Ovary (tissue), 9 donors: ENCODE measurements around the gene GHRL. TPM values are rescaled to one million over a fixed set of nuclear protein-coding genes. Genes with fewer than 3 reads are reported as not detected.

Experiments used
- DNase-seq, 5 donors: peaks; one replicate each; pipeline ENCODE4 v3.0.0-alpha.2; 2019 to 2020
- H3K27ac ChIP-seq, 2 donors: fragments of 200-600 bp; one replicate each; pipeline versions ENCODE4 v1.5.1 to v1.8.0; 2019 to 2022
- H3K27me3 ChIP-seq: fragments of 200-600 bp; one replicate; pipeline ENCODE4 v1.8.0; 2022
- H3K36me3 ChIP-seq: fragments of 200-600 bp; sonication (generic); one replicate; pipeline ENCODE4 v1.5.1; 2019
- H3K4me1 ChIP-seq: one replicate; pipeline ENCODE4 v1.8.1; 2013; ENCODE audit warnings: mild to moderate bottlenecking, moderate library complexity; ENCODE audit not compliant: insufficient read depth
- H3K4me3 ChIP-seq: fragments of 200-600 bp; sonication (generic); one replicate; pipeline ENCODE4 v1.5.1; 2017
- H3K9me3 ChIP-seq, 2 donors: fragments of 200-600 bp in 1 of 2; sonication (generic) in 1 of 2; one replicate each; pipeline versions ENCODE4 v1.5.1 to v1.8.1; 2013 to 2019; ENCODE audit warnings: mild to moderate bottlenecking in 1 of 2, moderate library complexity in 1 of 2
- CTCF ChIP-seq, 3 donors: fragments of 450-650 bp in 2 of 3; fragments of 200-600 bp in 1 of 3; IDR thresholded peaks; one replicate each; pipeline versions ENCODE4 v1.5.1 to v1.8.0; 2016 to 2022; ENCODE audit warnings: antibody characterized with exemption in 3 of 3, mild to moderate bottlenecking in 1 of 3
- EP300 ChIP-seq: sonication (generic); formaldehyde crosslinking; IDR thresholded peaks from one replicate; pipeline ENCODE4 v1.6.1; 2017; ENCODE audit warnings: antibody characterized with exemption
- POLR2A ChIP-seq: fragments of 450-650 bp; IDR thresholded peaks from one replicate; pipeline ENCODE4 v1.6.1; 2017; ENCODE audit warnings: antibody characterized with exemption, mild to moderate bottlenecking, moderate library complexity
- WGBS, 3 donors: extraction: QIAGEN DNeasy Blood & Tissue Kit in 1 of 3; methylation state at CpG; one replicate each; pipeline versions ENCODE4 v1.1.5 to v1.1.7; 2013 to 2017; 5-methylcytosine and 5-hydroxymethylcytosine counted together
- intact Hi-C, 4 donors: fragments of 100-400 bp; cut with DNase I; formaldehyde crosslinking; loops; one replicate each; pipeline versions ENCODE4 v1.11.0 to v1.15.1; 2022 to 2023
- microRNA counts: library from miRNA; unstranded; fragments of <30 nt; microRNA quantifications from one replicate; lab custom pipeline; 2016
- microRNA-seq, 3 donors: library from miRNA; unstranded; fragments of <30 nt; microRNA quantifications; one replicate each; pipeline versions ENCODE4 to v1.2.0, GENCODE V29; 2019 to 2020
- polyA plus RNA-seq, 2 donors: library from polyadenylated mRNA; stranded (reverse); fragments of 200-250 nt in 1 of 2; fragments of 350-450 nt in 1 of 2; fragmentation: Illumina TruSeq in 1 of 2; extraction: RNeasy Lipid Tissue Mini Kit (QIAGEN cat#74804) in 1 of 2; gene quantifications; one replicate each; pipeline ENCODE4 v1.2.3, GENCODE V29; 2013 to 2014
- small RNA-seq: library from RNA; depleted of rRNA; stranded (forward); fragments of <200 nt; gene quantifications from one replicate; pipeline ENCODE3, GENCODE V24; 2016
- total RNA-seq, 7 donors: library from RNA; depleted of rRNA in 2 of 7; stranded (reverse); fragments of >200 nt in 2 of 7; fragmentation: NEBNext Ultra II Directional in 3 of 7; extraction: Animal tissue kit (Norgen Biotek cat#: 25700) in 3 of 7; gene quantifications; one replicate each; pipeline versions ENCODE4 v1.1.0 to v1.2.4, GENCODE V29; 2016 to 2023
- donor health status: DM: no; HTN: no; CAD: no; lungs with moderate emphysema.
- donor health status: DM: no; HTN: no; CAD: no.
- donor health status: Bipolar disorder and iron deficiency.
- donor health status: DM: yes; HTN: yes; CAD: no.
- donor health status: DM: no; HTN: no; CAD: no.
- donor health status: DM: yes; HTN: yes; CAD: no.

Gene GHRL
- total and polyA plus RNA-seq, 9 donors, result 0.23 to 2.4 (median 1.6) TPM

- WGBS, 3 donors, result 66 to 85% (median 82%) methylated on average over 3 of the region's 3 CpGs
- H3K36me3 ChIP-seq, result no peaks in the 10 kb centered on the region
- no peak for TF ChIP-seq CTCF (IDR thresholded peaks at IDR 0.05)
- TF ChIP-seq EP300, result no peak
- TF ChIP-seq POLR2A, result no peak
- intact Hi-C loops, result no loop called here
- H3K27ac ChIP-seq, result no peak overlapping the region
- no peak for DNase-seq
- no peaks in the 10 kb centered on the region for H3K9me3 ChIP-seq
- peaks cover 3% of the 10 kb centered on the region for H3K4me1 ChIP-seq
- no peak overlapping the region for H3K4me3 ChIP-seq
- no peaks in the 10 kb centered on the region for H3K27me3 ChIP-seq
These were observed 48.7 kb downstream of the GHRL start for GRCh38 chr3:10244009-10244408.

GRCh38 chr3:10242182-10243065, 50.3 kb downstream of the GHRL start:
- no peak overlapping the region for H3K4me3 ChIP-seq
- intact Hi-C loops, result no loop called here
- H3K36me3 ChIP-seq, result no peaks in the 10 kb centered on the region
- no peaks in the 10 kb centered on the region for H3K27me3 ChIP-seq
- TF ChIP-seq CTCF (IDR thresholded peaks at IDR 0.05) (no peak), POLR2A (no peak), EP300 (no peak)
- H3K4me1 ChIP-seq, result no peaks in the 10 kb centered on the region
- H3K27ac ChIP-seq, result no peak overlapping the region
- no peaks in the 10 kb centered on the region for H3K9me3 ChIP-seq
- WGBS, 3 donors, result 64 to 73% (median 70%) methylated on average over 7 of the region's 7 CpGs
- no peak for DNase-seq

- no peak overlapping the region for H3K27ac ChIP-seq
- H3K9me3 ChIP-seq, result no peaks in the 10 kb centered on the region
- TF ChIP-seq POLR2A (no peak), EP300 (no peak), CTCF (IDR thresholded peaks at IDR 0.05) (no peak)
- H3K4me1 ChIP-seq, result no peaks in the 10 kb centered on the region
- no peak for DNase-seq
- H3K27me3 ChIP-seq, result no peaks in the 10 kb centered on the region
- no peaks in the 10 kb centered on the region for H3K36me3 ChIP-seq
- WGBS, 3 donors, result 79 to 91% (median 90%) methylated on average over 6 of the region's 6 CpGs
- intact Hi-C loops, result no loop called here
- H3K4me3 ChIP-seq, result no peak overlapping the region
These were observed 51.9 kb downstream of the GHRL start for GRCh38 chr3:10240799-10241198.

GRCh38 chr3:10238345-10239183, 54.2 kb downstream of the GHRL start:
- TF ChIP-seq POLR2A (no peak), EP300 (no peak), CTCF (IDR thresholded peaks at IDR 0.05) (no peak)
- DNase-seq, result no peak
- no peak overlapping the region for H3K4me3 ChIP-seq
- no peaks in the 10 kb centered on the region for H3K27me3 ChIP-seq
- no peaks in the 10 kb centered on the region for H3K36me3 ChIP-seq
- intact Hi-C loops, result no loop called here
- H3K27ac ChIP-seq, result no peak overlapping the region
- no peaks in the 10 kb centered on the region for H3K9me3 ChIP-seq
- WGBS, 3 donors, result 82 to 89% (median 86%) methylated on average over 15 of the region's 15 CpGs
- no peaks in the 10 kb centered on the region for H3K4me1 ChIP-seq

MicroRNAs within 50 kb of the gene (microRNA counts, 767-probe panel; counts per million panel counts)
- 530 counts per million, percentile 78 among the panel's probes with 10 or more counts for microRNA hsa-miR-378b (lab: Ali Mortazavi, UCI)

Small RNA genes lying within 50 kb of the gene (microRNA-seq; reads per million reads assigned to microRNA genes)
- 0 to 0.38 (median 0) reads per million in 3 donors for gene MIR378B

Small RNA genes lying within 50 kb of the gene (small RNA-seq; reads per million reads assigned to genes)
- gene MIR378B (not detected), gene RF02126 (not detected)

Other genes starting within 250 kb of the GHRL start
- not detected for gene FANCD2OS, start 184.7 kb downstream of the GHRL start, total RNA-seq
- gene FANCD2OS, start 184.7 kb downstream of the GHRL start, polyA plus RNA-seq, result not detected
- gene BRK1, start 177.3 kb downstream of the GHRL start, total RNA-seq, result 100 to 1,000 TPM in 5 of 7 donors, 10 to 100 TPM in 2; 69.7 to 130 (median 123) TPM
- 100 to 1,000 TPM; 178 to 292 TPM for gene BRK1, start 177.3 kb downstream of the GHRL start, polyA plus RNA-seq
- gene VHL, start 151.2 kb downstream of the GHRL start, total RNA-seq, result 10 to 100 TPM; 22.5 to 36.0 (median 32.9) TPM
- gene VHL, start 151.2 kb downstream of the GHRL start, polyA plus RNA-seq, result 10 to 100 TPM; 24.2 to 55.2 TPM
- gene IRAK2, start 128.0 kb downstream of the GHRL start, total RNA-seq, result 1 to 10 TPM; 1.4 to 1.8 (median 1.5) TPM
- gene IRAK2, start 128.0 kb downstream of the GHRL start, polyA plus RNA-seq, result 1 to 10 TPM; 1.1 to 2.3 TPM
- gene TATDN2, start 44.5 kb downstream of the GHRL start, total RNA-seq, result 10 to 100 TPM; 17.3 to 46.4 (median 41.2) TPM
- gene TATDN2, start 44.5 kb downstream of the GHRL start, polyA plus RNA-seq, result 10 to 100 TPM; 25.3 to 29.4 TPM
- gene SEC13, start 28.2 kb upstream of the GHRL start, total RNA-seq, result 10 to 100 TPM; 48.8 to 93.6 (median 74.5) TPM
- gene SEC13, start 28.2 kb upstream of the GHRL start, polyA plus RNA-seq, result 10 to 100 TPM; 47.6 to 75.5 TPM
- gene ATP2B2, start 212.6 kb upstream of the GHRL start, total RNA-seq, result 10 to 100 TPM in 1 of 7 donors, 1 to 10 TPM in 1, under 1 TPM in 3, not detected in 2; 0.48 to 11.6 (median 0.87) TPM
- under 1 TPM; 0.05 to 0.13 TPM for gene ATP2B2, start 212.6 kb upstream of the GHRL start, polyA plus RNA-seq